ENCODE results near the gene NEU2. TPM values are rescaled to one million over a fixed set of nuclear protein-coding genes. Genes with fewer than 3 reads are reported as not detected.

NEU2 gene
- total RNA-seq, 1 donor from 2014 or later: not detected

DNA sequence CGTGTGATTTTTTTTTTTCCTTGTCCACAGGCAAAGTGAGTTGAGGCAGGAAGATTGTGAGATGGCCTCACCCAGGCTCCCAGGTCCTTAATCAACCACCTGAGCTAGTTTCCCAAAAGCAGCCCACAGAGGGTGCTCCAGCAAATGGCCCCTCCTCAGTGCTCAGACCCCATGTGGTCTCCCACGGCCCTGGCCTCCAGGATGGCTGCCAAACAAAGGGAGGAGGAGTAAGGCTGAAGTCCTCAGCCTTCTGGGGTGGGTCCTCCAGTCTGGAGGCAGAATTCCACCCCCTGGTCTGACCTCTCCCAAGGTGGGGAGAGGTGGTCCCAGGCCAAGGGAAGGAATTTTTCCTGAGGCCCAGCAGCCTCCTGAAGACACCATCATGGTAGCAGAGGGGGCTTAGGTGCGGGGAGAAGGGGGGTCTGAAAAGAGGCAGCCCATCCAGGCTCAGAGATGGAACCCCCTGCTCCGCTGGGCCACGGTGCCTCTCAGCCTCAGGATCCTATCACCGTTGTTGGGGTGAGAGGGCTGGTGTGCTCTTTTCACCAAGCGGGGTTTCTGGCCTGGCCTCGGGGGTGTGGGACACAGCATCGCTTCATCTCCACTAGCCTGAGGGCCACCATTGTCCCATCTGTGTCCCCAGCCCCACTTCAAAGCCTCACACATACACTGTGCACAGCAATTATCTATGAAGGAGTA lies 21.8 kb upstream of the NEU2 start:
- no peak for DNase-seq (ENCODE audit: low read depth)
- no peak overlapping the region for H3K4me3 ChIP-seq (ENCODE audit: low read depth, low read length)
- TF ChIP-seq, protein P1, sequence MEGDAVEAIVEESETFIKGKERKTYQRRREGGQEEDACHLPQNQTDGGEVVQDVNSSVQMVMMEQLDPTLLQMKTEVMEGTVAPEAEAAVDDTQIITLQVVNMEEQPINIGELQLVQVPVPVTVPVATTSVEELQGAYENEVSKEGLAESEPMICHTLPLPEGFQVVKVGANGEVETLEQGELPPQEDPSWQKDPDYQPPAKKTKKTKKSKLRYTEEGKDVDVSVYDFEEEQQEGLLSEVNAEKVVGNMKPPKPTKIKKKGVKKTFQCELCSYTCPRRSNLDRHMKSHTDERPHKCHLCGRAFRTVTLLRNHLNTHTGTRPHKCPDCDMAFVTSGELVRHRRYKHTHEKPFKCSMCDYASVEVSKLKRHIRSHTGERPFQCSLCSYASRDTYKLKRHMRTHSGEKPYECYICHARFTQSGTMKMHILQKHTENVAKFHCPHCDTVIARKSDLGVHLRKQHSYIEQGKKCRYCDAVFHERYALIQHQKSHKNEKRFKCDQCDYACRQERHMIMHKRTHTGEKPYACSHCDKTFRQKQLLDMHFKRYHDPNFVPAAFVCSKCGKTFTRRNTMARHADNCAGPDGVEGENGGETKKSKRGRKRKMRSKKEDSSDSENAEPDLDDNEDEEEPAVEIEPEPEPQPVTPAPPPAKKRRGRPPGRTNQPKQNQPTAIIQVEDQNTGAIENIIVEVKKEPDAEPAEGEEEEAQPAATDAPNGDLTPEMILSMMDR (conservative IDR thresholded peaks at IDR 0.05; ENCODE audit: low read depth, low read length): no peak

DNA sequence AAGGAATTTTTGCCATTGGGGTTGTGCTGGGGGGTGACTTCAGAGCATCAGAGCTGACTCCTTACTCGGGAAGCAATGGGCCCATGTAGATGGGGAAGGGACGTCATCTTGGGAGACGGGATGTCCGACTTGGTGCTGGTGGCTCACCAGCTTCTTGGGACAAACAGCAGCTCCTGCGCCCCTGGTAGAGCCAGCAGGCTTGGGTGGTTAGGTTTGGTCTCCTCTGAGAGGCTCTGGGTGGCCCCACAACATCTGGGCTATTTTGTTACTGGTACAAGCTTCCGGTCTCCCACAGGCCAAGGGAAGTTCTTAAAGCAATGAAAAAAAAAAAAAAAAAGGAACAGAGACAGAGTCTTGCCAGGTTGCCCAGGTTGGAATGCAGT lies 21.2 kb upstream of the NEU2 start:
- TF ChIP-seq, protein P1 (conservative IDR thresholded peaks at IDR 0.05; ENCODE audit: low read depth, low read length): no peak
- H3K4me3 ChIP-seq (ENCODE audit: low read depth, low read length): no peak overlapping the region
- DNase-seq (ENCODE audit: low read depth): no peak

DNA sequence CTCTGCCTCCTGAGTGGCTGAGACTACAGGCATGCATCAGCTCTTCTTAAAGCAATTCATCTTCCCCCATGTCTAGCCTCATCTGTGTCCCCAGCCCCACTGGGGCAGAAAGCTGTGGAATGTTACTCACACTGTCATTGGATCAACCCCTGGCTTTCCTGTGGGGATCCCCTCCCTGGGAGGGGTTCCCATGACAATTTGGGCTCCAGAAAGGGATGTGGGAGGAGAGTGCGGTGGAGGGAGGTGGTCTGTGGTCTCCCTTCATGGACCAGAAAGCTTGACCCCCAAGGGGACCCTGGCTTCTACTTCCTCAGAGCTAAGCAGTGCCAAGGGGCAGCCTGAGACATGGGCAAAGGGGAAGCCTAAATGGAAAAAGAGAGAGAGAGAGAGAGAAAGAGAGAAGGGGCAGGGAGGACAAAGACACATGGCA lies 20.8 kb upstream of the NEU2 start:
- no peak overlapping the region for H3K4me3 ChIP-seq (ENCODE audit: low read depth, low read length)
- no peak for DNase-seq (ENCODE audit: low read depth)
- TF ChIP-seq, protein P1 (conservative IDR thresholded peaks at IDR 0.05; ENCODE audit: low read depth, low read length): no peak

DNA sequence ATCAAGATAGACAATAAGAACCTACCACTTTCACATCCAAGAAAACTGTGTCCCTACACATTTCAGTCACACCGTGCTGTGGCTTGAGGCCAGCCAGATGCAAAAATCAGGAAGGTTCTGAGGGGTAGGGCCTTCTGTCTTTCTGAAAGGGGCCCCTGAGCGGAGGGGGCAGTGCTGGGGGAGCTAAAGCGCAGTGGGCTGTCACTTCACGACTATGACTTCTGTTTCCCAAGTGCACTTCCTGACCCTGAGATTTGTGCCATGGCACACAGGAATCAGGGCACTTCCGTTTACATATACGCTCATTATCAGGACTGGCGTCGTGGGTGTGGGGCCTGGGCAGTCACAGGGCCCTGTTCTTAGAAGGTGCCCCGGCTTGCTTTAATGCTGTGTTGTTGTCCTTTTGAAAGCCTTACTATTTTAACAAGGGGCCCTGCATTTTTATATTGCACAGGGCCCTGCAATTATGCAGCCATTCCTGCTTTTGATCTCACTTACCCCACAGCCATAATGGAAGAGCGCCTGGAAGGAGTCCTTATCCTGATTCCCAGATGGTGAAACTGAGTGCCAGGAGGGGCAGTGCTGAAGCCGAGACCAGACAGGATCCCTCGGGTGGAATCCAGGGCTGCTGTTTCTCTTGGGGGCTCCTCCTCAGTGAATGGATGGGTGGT lies 20.0 kb upstream of the NEU2 start:
- TF ChIP-seq, protein P1 (conservative IDR thresholded peaks at IDR 0.05; ENCODE audit: low read depth, low read length): no peak
- no peak for DNase-seq (ENCODE audit: low read depth)
- no peak overlapping the region for H3K4me3 ChIP-seq (ENCODE audit: low read depth, low read length)

DNA sequence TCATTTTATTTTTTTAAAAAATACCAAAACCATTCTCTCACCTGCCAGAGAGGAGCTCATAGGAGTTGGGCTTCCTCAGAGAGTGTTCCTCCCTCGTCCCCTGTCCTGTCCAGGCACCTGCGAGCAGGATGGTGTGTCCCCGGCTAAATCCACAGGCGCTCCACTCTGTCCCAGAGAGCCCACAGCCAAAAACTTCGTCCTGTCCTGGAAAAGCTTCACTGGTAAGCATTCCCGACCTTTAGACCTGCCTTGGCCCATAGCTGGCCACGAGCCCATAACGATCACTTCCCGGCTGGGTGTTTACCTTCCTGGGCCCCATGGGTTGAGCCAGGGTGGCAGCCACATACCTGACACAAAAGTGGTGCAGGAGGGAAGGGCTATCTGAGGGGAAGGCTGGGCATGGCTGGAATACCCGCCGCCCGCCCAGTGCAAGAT lies 19.4 kb upstream of the NEU2 start, which contains the start of gene NGEF:
NGEF (minus strand) TSS at position 230 of the 435 bp plus-strand sequence. CDS start 38,366 bp downstream, outside the sequence.
- TF ChIP-seq, protein P1 (conservative IDR thresholded peaks at IDR 0.05; ENCODE audit: low read depth, low read length): no peak
- no peak within 1 kb of the TSS for H3K4me3 ChIP-seq (ENCODE audit: low read depth, low read length)
- DNase-seq (ENCODE audit: low read depth): no peak

DNA sequence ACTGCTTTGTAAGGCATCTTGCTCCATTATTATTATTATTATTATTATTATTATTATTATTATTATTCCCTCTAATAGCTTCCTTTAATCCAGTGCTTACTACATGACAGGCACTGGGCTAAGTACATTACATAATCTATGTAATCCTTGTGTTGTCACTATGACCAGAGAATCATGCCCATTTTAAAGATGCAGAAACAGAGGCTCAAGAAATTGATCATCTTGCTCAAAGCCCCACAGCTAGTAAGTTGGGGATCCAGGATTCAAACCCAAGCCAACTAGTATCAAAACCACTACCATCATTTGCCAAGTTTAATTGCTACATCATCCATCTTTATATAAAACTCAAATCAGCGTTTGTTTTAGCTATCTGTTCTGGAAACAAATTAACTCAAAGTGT lies 18.8 kb upstream of the NEU2 start:
- no peak for DNase-seq (ENCODE audit: low read depth)
- TF ChIP-seq, protein P1 (conservative IDR thresholded peaks at IDR 0.05; ENCODE audit: low read depth, low read length): no peak
- H3K4me3 ChIP-seq (ENCODE audit: low read depth, low read length): no peak overlapping the region

Data from epithelial cell of proximal tubule (primary cell).